GM23338 (cell line): ENCODE results near the gene TPGS2. TPM values are rescaled to one million over a fixed set of nuclear protein-coding genes. Genes with fewer than 3 reads are reported as not detected.

Source experiments
- ATAC-seq: fragments of 200-7000 bp; cut with Tn5 transposase; 3 replicates; pipeline ENCODE4 v1.9.1; 2020
- DNase-seq: peaks from one replicate; pipeline ENCODE4 v3.0.0-alpha.2; 2015; ENCODE audit warnings: low spot score
- H2AFZ ChIP-seq: fragments of 200-600 bp; sonication (generic); 2 replicates; pipeline ENCODE4 v1.8.0; 2016; ENCODE audit warnings: antibody characterized with exemption, mild to moderate bottlenecking, moderate library complexity
- H3F3A ChIP-seq: fragments of 200-600 bp; sonication (generic); replicated peaks from 2 replicates; pipeline ENCODE4 v1.8.0; 2017; ENCODE audit warnings: antibody characterized with exemption, mixed run types, low read depth
- H3K27ac ChIP-seq: fragments of 200-600 bp; sonication (generic); 2 replicates; pipeline ENCODE4 v1.6.1; 2016; ENCODE audit warnings: low read depth
- H3K27me3 ChIP-seq: fragments of 200-600 bp; sonication (generic); 2 replicates; pipeline ENCODE4 v1.8.0; 2016; ENCODE audit warnings: mild to moderate bottlenecking, mixed run types, moderate library complexity; ENCODE audit not compliant: insufficient read depth
- H3K36me3 ChIP-seq: fragments of 200-600 bp; sonication (generic); 2 replicates; pipeline ENCODE4 v1.8.0; 2016; ENCODE audit warnings: mild to moderate bottlenecking; ENCODE audit not compliant: insufficient read depth
- H3K4me1 ChIP-seq: fragments of 200-600 bp; sonication (generic); 2 replicates; pipeline ENCODE4 v1.8.0; 2016; ENCODE audit warnings: mild to moderate bottlenecking, moderate library complexity; ENCODE audit not compliant: insufficient read depth
- H3K4me2 ChIP-seq: fragments of 200-600 bp; sonication (generic); 2 replicates; pipeline ENCODE4 v1.7.1; 2017; ENCODE audit warnings: mixed run types
- H3K4me3 ChIP-seq: fragments of 200-600 bp; sonication (generic); 2 replicates; pipeline ENCODE4 v1.6.1; 2016; ENCODE audit warnings: mixed run types
- H3K79me2 ChIP-seq: fragments of 200-600 bp; sonication (generic); replicated peaks from 2 replicates; pipeline ENCODE4 v1.8.0; 2017; ENCODE audit warnings: mild to moderate bottlenecking; ENCODE audit not compliant: insufficient read depth
- H3K9me2 ChIP-seq: fragments of 200-600 bp; sonication (generic); 2 replicates; pipeline ENCODE4 v1.8.0; 2017; ENCODE audit not compliant: insufficient read depth
- H4K20me1 ChIP-seq: fragments of 200-600 bp; sonication (generic); replicated peaks from 2 replicates; pipeline ENCODE4 v1.8.0; 2017; ENCODE audit warnings: mild to moderate bottlenecking; ENCODE audit not compliant: insufficient read depth
- H3K27ac Mint-ChIP-seq: 2 replicates; pipeline ENCODE4 v1.8.0; 2020; ENCODE audit warnings: inconsistent platforms, mild to moderate bottlenecking, moderate library complexity, mixed read lengths
- H3K27me3 Mint-ChIP-seq: 3 replicates; pipeline ENCODE4 v1.8.0; 2022; ENCODE audit warnings: low read depth, mild to moderate bottlenecking, moderate library complexity, mixed read lengths, inconsistent platforms; ENCODE audit not compliant: insufficient read depth, poor library complexity
- H3K36me3 Mint-ChIP-seq: 3 replicates; pipeline ENCODE4 v1.8.0; 2021; ENCODE audit warnings: low read depth, mild to moderate bottlenecking, inconsistent platforms, moderate library complexity, mixed read lengths
- H3K4me1 Mint-ChIP-seq: 3 replicates; pipeline ENCODE4 v1.8.0; 2020; ENCODE audit warnings: mild to moderate bottlenecking, inconsistent platforms, mixed read lengths
- H3K4me3 Mint-ChIP-seq: 3 replicates; pipeline ENCODE4 v1.8.0; 2021; ENCODE audit warnings: moderate library complexity, mild to moderate bottlenecking, inconsistent platforms, mixed read lengths
- H3K9me3 Mint-ChIP-seq: 3 replicates; pipeline ENCODE4 v1.8.0; 2020; ENCODE audit warnings: moderate library complexity, mild to moderate bottlenecking, inconsistent platforms, mixed read lengths
- CREB1 ChIP-seq: fragments of 250-450 bp; sonication (Bioruptor Pico); IDR thresholded peaks from 2 replicates; pipeline ENCODE4 v1.5.0; 2020; ENCODE audit warnings: low read depth, mild to moderate bottlenecking, moderate library complexity
- EZH2 ChIP-seq: fragments of 200-600 bp; sonication (generic); IDR thresholded peaks from one replicate; pipeline ENCODE4 v1.8.0; 2017; ENCODE audit warnings: antibody characterized with exemption, mild to moderate bottlenecking, low read depth; ENCODE audit not compliant: unreplicated experiment
- EZH2phosphoT487 ChIP-seq: fragments of 200-600 bp; sonication (generic); IDR thresholded peaks from one replicate; pipeline ENCODE4 v1.8.1; 2018; ENCODE audit warnings: antibody characterized with exemption; ENCODE audit not compliant: unreplicated experiment
- JUNB ChIP-seq: IDR thresholded peaks from one replicate; pipeline ENCODE4 v1.6.1; 2016; ENCODE audit warnings: antibody characterized with exemption; ENCODE audit not compliant: unreplicated experiment
- NANOG ChIP-seq: IDR thresholded peaks from 2 replicates; pipeline ENCODE4 v1.6.1; 2016; ENCODE audit warnings: antibody characterized with exemption, borderline replicate concordance
- POLR2AphosphoS5 ChIP-seq: IDR thresholded peaks from 2 replicates; pipeline ENCODE4 v1.6.1; 2016; ENCODE audit warnings: antibody characterized with exemption, low read depth
- STAT1 ChIP-seq: IDR thresholded peaks from one replicate; pipeline ENCODE4 v1.6.1; 2016; ENCODE audit warnings: antibody characterized with exemption; ENCODE audit not compliant: unreplicated experiment
- ZNF114 ChIP-seq: fragments of 250-450 bp; sonication (Bioruptor Pico); IDR thresholded peaks from 2 replicates; pipeline ENCODE4 v1.5.0; 2020; ENCODE audit warnings: mild to moderate bottlenecking, moderate library complexity
- ZNF331 ChIP-seq: fragments of 250-450 bp; sonication (Bioruptor Pico); IDR thresholded peaks from 2 replicates; pipeline ENCODE4 v1.5.0; 2020; ENCODE audit warnings: low read depth, mild to moderate bottlenecking, moderate library complexity
- polyA plus RNA-seq: library from polyadenylated mRNA; unstranded; fragments of >200 nt; fragmentation: Nextera tagmentation; extraction: Ambion mirVana; gene quantifications from 2 replicates; pipeline ENCODE4 v1.2.1, GENCODE V29; 2016
- total RNA-seq: library from RNA; depleted of rRNA; stranded (reverse); fragments of >200 nt; shearing (Covaris generic); gene quantifications from 2 replicates; pipeline ENCODE4 v1.2.3, GENCODE V29; 2014
- TF ChIP-seq, protein P1 (sequence below): IDR thresholded peaks from 2 replicates; pipeline ENCODE4 v1.6.1; 2016; ENCODE audit warnings: antibody characterized with exemption
- TF ChIP-seq, protein P2 (sequence below): IDR thresholded peaks from one replicate; pipeline ENCODE4 v1.6.1; 2018; ENCODE audit warnings: antibody characterized with exemption; ENCODE audit not compliant: unreplicated experiment
- TF ChIP-seq, protein P3 (sequence below), 2 experiments: fragments of 200-600 bp in 1 of 2; sonication (generic) in 1 of 2; conservative IDR thresholded peaks; 2 replicates each; pipeline versions ENCODE4 v1.5.1 to v1.6.1; 2016 to 2017; ENCODE audit warnings: antibody characterized with exemption in 2 of 2, low read depth in 2 of 2, mild to moderate bottlenecking in 2 of 2, moderate library complexity in 1 of 2
- TF ChIP-seq, protein P4 (sequence below): fragments of 250-450 bp; sonication (Bioruptor Pico); IDR thresholded peaks from 2 replicates; pipeline ENCODE4 v1.5.0; 2020; ENCODE audit warnings: mild to moderate bottlenecking, moderate library complexity

TPGS2 gene
- total and polyA plus RNA-seq, 2 experiments from 2014 or later = 136 to 167 TPM

DNA sequence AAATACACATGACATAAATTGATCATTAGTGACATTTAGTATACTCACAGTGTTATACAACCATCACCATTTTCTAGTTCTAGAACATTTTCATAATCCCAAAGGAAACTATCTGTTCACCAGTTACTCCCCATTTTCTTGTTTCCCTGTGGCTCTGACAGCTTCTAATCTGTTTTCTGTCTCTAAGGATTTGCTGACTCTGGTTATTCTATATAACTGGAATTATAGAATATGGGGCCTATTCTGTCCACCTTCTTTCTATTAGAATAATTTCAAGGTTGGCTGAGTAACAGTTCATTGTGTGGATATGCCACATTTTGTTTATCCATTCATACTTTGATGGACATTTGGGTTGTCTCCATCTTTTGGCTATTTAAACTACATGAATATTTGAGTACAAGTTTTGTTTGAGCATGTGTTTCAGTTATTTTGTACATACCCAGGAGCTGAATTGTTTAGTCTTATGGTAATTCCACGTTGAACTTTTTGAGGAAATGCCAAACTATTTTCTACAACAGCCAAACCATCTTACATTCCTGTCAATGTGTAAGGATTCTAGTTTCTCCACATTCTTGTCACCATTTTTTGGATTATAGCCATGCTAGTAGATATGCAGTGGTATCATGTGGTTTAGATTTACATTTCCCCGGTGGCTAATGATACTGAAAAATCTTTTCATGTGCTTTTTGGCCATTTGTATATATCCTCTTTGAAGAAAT lies 20.6 kb upstream of the TPGS2 start:
- TF ChIP-seq JUNB = no peak
- TF ChIP-seq POLR2AphosphoS5 = no peak
- TF ChIP-seq ZNF114 = no peak
- no peak for TF ChIP-seq EZH2
- TF ChIP-seq ZNF331 = no peak
- TF ChIP-seq, protein P1, sequence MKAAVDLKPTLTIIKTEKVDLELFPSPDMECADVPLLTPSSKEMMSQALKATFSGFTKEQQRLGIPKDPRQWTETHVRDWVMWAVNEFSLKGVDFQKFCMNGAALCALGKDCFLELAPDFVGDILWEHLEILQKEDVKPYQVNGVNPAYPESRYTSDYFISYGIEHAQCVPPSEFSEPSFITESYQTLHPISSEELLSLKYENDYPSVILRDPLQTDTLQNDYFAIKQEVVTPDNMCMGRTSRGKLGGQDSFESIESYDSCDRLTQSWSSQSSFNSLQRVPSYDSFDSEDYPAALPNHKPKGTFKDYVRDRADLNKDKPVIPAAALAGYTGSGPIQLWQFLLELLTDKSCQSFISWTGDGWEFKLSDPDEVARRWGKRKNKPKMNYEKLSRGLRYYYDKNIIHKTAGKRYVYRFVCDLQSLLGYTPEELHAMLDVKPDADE = no peak
- TF ChIP-seq, protein P2, sequence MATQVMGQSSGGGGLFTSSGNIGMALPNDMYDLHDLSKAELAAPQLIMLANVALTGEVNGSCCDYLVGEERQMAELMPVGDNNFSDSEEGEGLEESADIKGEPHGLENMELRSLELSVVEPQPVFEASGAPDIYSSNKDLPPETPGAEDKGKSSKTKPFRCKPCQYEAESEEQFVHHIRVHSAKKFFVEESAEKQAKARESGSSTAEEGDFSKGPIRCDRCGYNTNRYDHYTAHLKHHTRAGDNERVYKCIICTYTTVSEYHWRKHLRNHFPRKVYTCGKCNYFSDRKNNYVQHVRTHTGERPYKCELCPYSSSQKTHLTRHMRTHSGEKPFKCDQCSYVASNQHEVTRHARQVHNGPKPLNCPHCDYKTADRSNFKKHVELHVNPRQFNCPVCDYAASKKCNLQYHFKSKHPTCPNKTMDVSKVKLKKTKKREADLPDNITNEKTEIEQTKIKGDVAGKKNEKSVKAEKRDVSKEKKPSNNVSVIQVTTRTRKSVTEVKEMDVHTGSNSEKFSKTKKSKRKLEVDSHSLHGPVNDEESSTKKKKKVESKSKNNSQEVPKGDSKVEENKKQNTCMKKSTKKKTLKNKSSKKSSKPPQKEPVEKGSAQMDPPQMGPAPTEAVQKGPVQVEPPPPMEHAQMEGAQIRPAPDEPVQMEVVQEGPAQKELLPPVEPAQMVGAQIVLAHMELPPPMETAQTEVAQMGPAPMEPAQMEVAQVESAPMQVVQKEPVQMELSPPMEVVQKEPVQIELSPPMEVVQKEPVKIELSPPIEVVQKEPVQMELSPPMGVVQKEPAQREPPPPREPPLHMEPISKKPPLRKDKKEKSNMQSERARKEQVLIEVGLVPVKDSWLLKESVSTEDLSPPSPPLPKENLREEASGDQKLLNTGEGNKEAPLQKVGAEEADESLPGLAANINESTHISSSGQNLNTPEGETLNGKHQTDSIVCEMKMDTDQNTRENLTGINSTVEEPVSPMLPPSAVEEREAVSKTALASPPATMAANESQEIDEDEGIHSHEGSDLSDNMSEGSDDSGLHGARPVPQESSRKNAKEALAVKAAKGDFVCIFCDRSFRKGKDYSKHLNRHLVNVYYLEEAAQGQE = no peak
- TF ChIP-seq, protein P3, sequence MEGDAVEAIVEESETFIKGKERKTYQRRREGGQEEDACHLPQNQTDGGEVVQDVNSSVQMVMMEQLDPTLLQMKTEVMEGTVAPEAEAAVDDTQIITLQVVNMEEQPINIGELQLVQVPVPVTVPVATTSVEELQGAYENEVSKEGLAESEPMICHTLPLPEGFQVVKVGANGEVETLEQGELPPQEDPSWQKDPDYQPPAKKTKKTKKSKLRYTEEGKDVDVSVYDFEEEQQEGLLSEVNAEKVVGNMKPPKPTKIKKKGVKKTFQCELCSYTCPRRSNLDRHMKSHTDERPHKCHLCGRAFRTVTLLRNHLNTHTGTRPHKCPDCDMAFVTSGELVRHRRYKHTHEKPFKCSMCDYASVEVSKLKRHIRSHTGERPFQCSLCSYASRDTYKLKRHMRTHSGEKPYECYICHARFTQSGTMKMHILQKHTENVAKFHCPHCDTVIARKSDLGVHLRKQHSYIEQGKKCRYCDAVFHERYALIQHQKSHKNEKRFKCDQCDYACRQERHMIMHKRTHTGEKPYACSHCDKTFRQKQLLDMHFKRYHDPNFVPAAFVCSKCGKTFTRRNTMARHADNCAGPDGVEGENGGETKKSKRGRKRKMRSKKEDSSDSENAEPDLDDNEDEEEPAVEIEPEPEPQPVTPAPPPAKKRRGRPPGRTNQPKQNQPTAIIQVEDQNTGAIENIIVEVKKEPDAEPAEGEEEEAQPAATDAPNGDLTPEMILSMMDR (conservative IDR thresholded peaks at IDR 0.05; ENCODE audit: low read depth in 2 of 2) = no peak
- no peak for TF ChIP-seq NANOG
- TF ChIP-seq, protein P4, sequence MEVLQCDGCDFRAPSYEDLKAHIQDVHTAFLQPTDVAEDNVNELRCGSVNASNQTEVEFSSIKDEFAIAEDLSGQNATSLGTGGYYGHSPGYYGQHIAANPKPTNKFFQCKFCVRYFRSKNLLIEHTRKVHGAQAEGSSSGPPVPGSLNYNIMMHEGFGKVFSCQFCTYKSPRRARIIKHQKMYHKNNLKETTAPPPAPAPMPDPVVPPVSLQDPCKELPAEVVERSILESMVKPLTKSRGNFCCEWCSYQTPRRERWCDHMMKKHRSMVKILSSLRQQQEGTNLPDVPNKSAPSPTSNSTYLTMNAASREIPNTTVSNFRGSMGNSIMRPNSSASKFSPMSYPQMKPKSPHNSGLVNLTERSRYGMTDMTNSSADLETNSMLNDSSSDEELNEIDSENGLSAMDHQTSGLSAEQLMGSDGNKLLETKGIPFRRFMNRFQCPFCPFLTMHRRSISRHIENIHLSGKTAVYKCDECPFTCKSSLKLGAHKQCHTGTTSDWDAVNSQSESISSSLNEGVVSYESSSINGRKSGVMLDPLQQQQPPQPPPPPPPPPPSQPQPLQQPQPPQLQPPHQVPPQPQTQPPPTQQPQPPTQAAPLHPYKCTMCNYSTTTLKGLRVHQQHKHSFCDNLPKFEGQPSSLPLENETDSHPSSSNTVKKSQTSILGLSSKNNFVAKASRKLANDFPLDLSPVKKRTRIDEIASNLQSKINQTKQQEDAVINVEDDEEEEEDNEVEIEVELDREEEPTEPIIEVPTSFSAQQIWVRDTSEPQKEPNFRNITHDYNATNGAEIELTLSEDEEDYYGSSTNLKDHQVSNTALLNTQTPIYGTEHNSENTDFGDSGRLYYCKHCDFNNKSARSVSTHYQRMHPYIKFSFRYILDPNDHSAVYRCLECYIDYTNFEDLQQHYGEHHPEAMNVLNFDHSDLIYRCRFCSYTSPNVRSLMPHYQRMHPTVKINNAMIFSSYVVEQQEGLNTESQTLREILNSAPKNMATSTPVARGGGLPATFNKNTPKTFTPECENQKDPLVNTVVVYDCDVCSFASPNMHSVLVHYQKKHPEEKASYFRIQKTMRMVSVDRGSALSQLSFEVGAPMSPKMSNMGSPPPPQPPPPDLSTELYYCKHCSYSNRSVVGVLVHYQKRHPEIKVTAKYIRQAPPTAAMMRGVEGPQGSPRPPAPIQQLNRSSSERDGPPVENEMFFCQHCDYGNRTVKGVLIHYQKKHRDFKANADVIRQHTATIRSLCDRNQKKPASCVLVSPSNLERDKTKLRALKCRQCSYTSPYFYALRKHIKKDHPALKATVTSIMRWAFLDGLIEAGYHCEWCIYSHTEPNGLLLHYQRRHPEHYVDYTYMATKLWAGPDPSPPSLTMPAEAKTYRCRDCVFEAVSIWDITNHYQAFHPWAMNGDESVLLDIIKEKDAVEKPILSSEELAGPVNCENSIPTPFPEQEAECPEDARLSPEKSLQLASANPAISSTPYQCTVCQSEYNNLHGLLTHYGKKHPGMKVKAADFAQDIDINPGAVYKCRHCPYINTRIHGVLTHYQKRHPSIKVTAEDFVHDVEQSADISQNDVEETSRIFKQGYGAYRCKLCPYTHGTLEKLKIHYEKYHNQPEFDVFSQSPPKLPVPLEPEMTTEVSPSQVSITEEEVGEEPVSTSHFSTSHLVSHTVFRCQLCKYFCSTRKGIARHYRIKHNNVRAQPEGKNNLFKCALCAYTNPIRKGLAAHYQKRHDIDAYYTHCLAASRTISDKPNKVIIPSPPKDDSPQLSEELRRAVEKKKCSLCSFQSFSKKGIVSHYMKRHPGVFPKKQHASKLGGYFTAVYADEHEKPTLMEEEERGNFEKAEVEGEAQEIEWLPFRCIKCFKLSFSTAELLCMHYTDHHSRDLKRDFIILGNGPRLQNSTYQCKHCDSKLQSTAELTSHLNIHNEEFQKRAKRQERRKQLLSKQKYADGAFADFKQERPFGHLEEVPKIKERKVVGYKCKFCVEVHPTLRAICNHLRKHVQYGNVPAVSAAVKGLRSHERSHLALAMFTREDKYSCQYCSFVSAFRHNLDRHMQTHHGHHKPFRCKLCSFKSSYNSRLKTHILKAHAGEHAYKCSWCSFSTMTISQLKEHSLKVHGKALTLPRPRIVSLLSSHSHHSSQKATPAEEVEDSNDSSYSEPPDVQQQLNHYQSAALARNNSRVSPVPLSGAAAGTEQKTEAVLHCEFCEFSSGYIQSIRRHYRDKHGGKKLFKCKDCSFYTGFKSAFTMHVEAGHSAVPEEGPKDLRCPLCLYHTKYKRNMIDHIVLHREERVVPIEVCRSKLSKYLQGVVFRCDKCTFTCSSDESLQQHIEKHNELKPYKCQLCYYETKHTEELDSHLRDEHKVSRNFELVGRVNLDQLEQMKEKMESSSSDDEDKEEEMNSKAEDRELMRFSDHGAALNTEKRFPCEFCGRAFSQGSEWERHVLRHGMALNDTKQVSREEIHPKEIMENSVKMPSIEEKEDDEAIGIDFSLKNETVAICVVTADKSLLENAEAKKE (CRISPR knock-in tag) = no peak
- TF ChIP-seq STAT1 = no peak
- no peak for TF ChIP-seq CREB1 (CRISPR knock-in tag)
- no peak for TF ChIP-seq EZH2phosphoT487
- H3K4me1 Mint-ChIP-seq = no peaks in the 10 kb centered on the region
- H3K27me3 ChIP-seq = no peaks in the 10 kb centered on the region
- H3F3A ChIP-seq = no peaks in the 10 kb centered on the region
- H2AFZ ChIP-seq = no peak overlapping the region
- H3K27me3 Mint-ChIP-seq = peaks cover 1% of the 10 kb centered on the region
- H3K9me3 Mint-ChIP-seq = no peaks in the 10 kb centered on the region
- H3K36me3 ChIP-seq = no peaks in the 10 kb centered on the region
- no peaks in the 10 kb centered on the region for H3K4me1 ChIP-seq
- no peak for ATAC-seq
- no peaks in the 10 kb centered on the region for H3K9me2 ChIP-seq
- no peak overlapping the region for H3K27ac ChIP-seq
- no peaks in the 10 kb centered on the region for H4K20me1 ChIP-seq
- no peak overlapping the region for H3K27ac Mint-ChIP-seq
- peaks cover 3% of the 10 kb centered on the region; the same call in 1 of the 3 replicates for H3K36me3 Mint-ChIP-seq
- no peak overlapping the region for H3K4me2 ChIP-seq
- no peak overlapping the region for H3K4me3 ChIP-seq
- no peak overlapping the region for H3K4me3 Mint-ChIP-seq
- H3K79me2 ChIP-seq = no peaks in the 10 kb centered on the region
- DNase-seq = no peak
